Bronchial epithelial cell (primary cell): ENCODE measurements around the gene EEF1A1. TPM values are rescaled to one million over a fixed set of nuclear protein-coding genes. Genes with fewer than 3 reads are reported as not detected.
"Not testable (repeated sequence)": the region's sequence is repeated elsewhere in the genome, so short reads cannot be mapped to it uniquely, and the experiment has no call there.

Experiments
- DNase-seq: peaks from one replicate; pipeline ENCODE4 v3.0.0-alpha.2; 2010; ENCODE audit warnings: low read depth
- FAIRE-seq: peaks from 2 replicates; lab custom pipeline; 2011; peaks lifted over from hg19 to GRCh38; lab: Jason Lieb, UNC
- H3K27me3 ChIP-seq: 2 replicates; pipeline ENCODE4 v1.5.1; 2011; ENCODE audit warnings: low read length; ENCODE audit not compliant: control insufficient read depth, insufficient read depth
- H3K36me3 ChIP-seq: 2 replicates; pipeline ENCODE4 v1.5.1; 2011; ENCODE audit warnings: low read length; ENCODE audit not compliant: control insufficient read depth, insufficient read depth
- H3K4me3 ChIP-seq: 2 replicates; pipeline ENCODE4 v1.5.1; 2011; ENCODE audit warnings: mild to moderate bottlenecking, low read depth, low read length, control low read depth
- total RNA-seq: library from RNA; depleted of rRNA; stranded (reverse); fragments of >200 nt; gene quantifications from 2 replicates; pipeline ENCODE4 v1.2.1, GENCODE V29; 2014
- TF ChIP-seq, protein P1 (sequence below): IDR thresholded peaks from 2 replicates; pipeline ENCODE4 v1.5.1; 2011; ENCODE audit warnings: mild to moderate bottlenecking, moderate library complexity, low read length, control low read depth, inconsistent platforms; ENCODE audit not compliant: insufficient read depth, severe bottlenecking

Gene EEF1A1
- total RNA-seq, 1 donor from 2014 or later: 62,692 TPM

DNA sequence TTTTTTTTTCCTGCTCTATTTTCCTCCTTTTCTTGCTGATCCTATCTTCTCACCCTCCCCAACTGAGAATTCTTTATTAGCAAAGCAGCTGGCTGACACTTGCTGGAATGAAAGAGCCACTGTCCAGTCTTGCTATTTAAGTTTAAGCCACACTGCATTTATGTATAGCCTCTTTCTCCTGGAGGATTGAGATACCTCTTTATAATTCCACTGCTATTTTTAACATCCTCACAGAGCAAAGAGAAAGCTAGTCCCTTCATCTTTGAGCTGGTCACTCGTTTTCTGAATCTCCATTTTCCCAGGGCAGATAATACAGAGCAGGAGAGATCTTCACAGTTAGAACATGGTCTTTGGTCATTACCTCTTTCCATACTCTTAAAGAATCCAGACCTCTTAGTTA lies 36.0 kb upstream of the EEF1A1 start:
- TF ChIP-seq, protein P1, sequence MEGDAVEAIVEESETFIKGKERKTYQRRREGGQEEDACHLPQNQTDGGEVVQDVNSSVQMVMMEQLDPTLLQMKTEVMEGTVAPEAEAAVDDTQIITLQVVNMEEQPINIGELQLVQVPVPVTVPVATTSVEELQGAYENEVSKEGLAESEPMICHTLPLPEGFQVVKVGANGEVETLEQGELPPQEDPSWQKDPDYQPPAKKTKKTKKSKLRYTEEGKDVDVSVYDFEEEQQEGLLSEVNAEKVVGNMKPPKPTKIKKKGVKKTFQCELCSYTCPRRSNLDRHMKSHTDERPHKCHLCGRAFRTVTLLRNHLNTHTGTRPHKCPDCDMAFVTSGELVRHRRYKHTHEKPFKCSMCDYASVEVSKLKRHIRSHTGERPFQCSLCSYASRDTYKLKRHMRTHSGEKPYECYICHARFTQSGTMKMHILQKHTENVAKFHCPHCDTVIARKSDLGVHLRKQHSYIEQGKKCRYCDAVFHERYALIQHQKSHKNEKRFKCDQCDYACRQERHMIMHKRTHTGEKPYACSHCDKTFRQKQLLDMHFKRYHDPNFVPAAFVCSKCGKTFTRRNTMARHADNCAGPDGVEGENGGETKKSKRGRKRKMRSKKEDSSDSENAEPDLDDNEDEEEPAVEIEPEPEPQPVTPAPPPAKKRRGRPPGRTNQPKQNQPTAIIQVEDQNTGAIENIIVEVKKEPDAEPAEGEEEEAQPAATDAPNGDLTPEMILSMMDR: no peak
- no peak overlapping the region for H3K4me3 ChIP-seq
- no peaks in the 10 kb centered on the region for H3K27me3 ChIP-seq
- DNase-seq: no peak
- no peak for FAIRE-seq
- H3K36me3 ChIP-seq: no peaks in the 10 kb centered on the region

DNA sequence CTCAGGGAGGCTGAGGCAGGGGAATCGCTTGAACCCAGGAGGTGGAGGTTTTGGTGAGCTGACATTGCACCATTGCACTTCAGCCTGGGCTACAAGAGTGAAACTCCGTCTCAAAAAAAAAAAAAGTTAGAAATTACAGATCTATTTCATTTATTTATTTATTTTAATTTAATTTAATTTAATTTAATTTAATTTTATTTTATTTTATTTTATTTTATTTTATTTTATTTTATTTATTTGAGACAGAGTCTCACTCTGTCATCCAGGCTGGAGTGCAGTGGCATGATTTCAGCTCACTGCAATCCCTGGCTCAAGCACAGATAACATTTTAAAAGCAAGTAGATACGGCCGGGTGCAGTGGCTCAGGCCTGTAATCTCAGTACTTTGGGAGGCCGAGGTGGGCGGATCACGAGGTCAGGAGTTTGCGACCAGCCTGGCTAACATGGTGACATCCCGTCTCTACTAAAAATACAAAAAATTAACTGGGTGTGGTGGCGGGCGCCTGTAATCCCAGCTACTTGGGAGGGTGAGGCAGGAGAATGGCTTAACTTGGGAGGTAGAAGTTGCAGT lies 34.6 kb upstream of the EEF1A1 start:
- FAIRE-seq, H3K36me3 ChIP-seq, DNase-seq, H3K27me3 ChIP-seq, H3K4me3 ChIP-seq: not testable (repeated sequence)

DNA sequence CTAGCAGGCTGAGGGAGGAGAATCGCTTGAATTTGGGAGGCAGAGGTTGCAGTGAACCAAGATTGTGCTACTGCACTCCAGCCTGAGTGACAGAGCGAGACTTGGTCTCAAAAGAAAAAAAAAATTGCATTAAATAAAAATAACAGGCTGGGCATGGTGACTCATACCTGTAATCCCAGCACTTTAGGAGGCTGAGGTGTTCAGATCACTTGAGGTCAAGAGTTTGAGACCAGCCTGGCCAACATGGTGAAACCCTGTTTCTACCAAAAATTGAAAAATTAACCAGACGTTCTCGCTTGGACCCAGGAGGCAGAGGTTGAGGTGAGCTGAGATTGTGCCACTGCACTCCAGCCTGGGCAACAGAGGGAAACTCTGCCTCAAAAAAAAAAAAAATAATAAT lies 30.3 kb upstream of the EEF1A1 start:
- H3K36me3 ChIP-seq, FAIRE-seq, H3K27me3 ChIP-seq, DNase-seq, H3K4me3 ChIP-seq: not testable (repeated sequence)

DNA sequence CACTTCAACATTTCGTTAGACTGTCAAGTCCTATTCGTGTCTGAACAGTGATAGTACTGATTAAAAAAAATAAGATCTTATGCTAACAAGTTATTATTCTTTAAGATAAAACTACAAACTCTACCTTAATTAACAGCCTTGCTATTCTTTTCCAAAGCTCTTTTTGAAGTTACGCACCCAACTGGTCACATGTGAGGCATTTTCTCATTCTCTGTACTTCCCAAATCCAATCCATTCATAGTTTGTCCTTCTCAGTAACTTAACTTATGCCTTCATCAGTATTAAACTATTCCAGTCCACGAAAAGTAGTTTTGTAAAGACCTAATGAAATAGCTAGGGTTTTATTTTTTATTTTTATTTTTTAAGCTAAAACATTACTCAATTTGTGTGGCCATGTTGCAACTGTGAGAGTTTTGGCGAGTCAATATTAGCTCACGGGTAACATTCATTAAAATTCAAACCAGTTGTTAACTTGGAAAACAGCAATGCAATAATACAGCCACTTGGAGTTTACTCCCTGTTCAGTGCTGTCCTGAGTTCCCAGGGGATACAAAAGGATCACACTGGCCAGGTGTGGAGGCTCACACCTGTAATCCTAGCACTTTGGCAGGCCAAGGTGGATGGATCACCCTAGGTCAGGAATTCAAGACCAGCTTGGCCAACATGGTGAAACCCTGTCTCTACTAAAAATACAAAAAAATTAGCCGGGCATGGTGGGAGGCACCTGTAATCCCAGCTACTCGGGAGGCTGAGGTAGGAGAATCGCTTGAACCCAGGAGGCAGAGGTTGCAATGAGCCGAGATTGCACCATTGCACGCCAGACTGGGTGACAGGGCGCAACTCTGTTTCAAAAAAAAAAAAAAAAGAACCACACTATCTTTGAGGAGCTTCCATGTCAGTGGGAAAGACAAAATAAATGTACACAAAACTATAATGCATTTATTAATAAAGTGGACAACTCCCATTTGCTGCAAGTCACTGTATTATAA lies 27.9 kb upstream of the EEF1A1 start:
- DNase-seq (no peak), FAIRE-seq (no peak)
- Histone ChIP-seq H3K27me3 (no peaks in the 10 kb centered on the region), H3K36me3 (no peaks in the 10 kb centered on the region), H3K4me3 (no peak overlapping the region)
- TF ChIP-seq, protein P1: no peak

DNA sequence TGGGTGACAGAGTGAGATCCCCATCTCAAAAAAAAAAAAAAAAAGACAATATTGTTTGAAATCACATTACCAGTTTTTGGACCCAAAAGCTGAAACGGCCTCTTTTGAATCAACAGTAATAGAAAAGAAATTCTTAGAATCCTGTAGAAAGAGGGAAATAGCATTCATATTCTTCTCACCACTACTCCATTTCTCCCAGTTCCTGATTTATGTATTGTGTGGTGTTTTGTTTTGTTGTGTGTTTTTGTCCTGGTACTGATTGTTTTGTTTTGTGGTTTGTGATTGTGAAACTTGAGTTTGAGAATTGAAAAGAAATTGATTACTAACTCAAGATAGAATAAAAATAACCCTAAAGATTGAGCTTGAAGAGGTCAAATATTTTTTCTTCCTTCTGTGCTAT lies 26.2 kb upstream of the EEF1A1 start:
- FAIRE-seq (no peak), DNase-seq (no peak)
- Histone ChIP-seq H3K36me3 (no peaks in the 10 kb centered on the region), H3K27me3 (no peaks in the 10 kb centered on the region), H3K4me3 (no peak overlapping the region)
- TF ChIP-seq, protein P1: no peak

DNA sequence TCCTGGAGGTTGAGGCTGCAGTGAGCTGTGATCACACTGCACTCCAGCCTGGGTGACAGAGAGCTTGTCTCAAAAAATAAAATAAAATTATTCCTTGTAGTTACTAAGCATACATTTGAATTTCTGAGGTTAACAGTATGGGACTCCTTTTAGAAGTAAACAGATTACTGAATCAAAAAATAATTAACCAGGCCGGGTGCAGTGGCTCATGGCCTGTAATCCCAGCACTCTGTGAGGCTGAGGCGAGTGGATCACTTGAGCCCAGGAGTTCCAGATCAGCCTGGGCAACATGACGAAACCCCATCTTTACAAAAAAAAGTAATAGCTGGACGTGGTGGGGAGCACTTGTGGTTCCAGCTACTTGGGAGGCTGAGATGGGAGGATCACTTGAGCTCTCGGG lies 22.1 kb upstream of the EEF1A1 start:
- FAIRE-seq (no peak), DNase-seq (no peak)
- Histone ChIP-seq H3K36me3 (no peaks in the 10 kb centered on the region), H3K4me3 (no peak overlapping the region), H3K27me3 (no peaks in the 10 kb centered on the region)
- TF ChIP-seq, protein P1: no peak

DNA sequence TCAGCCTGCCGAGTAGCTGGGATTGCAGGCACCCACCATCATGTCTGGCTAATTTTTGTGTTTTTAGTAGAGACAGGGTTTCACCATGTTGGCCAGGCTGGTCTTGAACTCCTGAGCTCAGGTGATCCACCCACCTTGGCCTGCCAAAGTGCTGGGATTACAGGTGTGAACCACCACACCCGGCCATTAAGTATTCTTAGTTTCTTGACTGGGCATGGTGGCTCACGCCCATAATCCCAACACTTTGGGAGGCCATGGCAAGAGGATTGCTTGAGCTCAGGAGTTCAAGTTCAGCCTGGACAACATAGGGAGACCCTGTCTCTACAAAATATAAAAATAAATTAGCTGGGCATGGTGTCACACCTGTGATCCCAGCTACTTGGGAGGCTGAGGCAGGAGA lies 21.6 kb upstream of the EEF1A1 start:
- not testable (repeated sequence) for H3K4me3 ChIP-seq, H3K27me3 ChIP-seq, H3K36me3 ChIP-seq, FAIRE-seq, DNase-seq
